GM18858 (cell line): ENCODE data around the gene H2AZ2.
A peak's percentile ranks its signal among the peaks of the same experiment; 100 is the strongest.
"Not testable (repeated sequence)": the region's sequence is repeated elsewhere in the genome, so short reads cannot be mapped to it uniquely, and the experiment has no call there.

Experiments used
- ATAC-seq: cut with Tn5 transposase; IDR thresholded peaks from one replicate; pipeline ENCODE4 v1.9.1; 2021; ENCODE audit not compliant: unreplicated experiment

Gene H2AZ2

DNA sequence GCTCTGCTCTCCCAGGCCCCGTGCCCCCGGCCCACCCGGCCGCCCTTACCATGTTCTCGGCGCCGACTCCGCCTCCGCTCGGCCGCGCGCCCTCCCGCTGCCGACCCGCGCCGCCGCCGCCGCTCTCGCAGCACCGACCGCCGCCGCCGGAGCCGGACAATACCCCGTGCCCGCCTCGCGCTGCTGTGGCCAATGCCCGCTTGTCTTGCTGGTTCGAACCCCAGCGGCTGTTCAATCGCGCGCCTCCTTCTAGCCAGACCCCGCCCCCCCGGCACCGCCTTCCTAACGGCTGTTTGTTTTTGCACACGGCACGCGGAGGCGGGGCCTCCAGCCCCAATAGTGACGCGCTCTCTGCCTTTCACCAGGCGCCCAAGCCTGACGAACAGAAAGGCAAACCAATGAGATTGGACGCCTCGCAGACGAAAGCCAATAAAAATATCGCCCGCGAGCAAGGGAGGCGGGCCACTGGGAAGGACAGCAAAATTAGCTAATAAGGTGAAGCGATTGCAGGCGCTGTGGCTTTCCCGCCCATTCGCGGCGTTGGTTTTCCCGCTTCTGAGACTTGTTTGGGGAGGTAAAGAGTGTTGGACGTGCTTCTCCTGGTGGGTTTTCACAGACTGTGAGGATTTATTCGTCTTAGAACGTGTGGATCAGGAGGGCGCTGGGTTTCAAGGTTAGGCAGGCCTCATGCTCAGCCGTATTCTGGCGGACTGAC, at the start of gene H2AZ2:
TSS of gene H2AZ2 (minus strand) at position 168 of the 715 bp plus-strand sequence. CDS start at position 52, 116 bp downstream.
- peak; percentile 78 for ATAC-seq

DNA sequence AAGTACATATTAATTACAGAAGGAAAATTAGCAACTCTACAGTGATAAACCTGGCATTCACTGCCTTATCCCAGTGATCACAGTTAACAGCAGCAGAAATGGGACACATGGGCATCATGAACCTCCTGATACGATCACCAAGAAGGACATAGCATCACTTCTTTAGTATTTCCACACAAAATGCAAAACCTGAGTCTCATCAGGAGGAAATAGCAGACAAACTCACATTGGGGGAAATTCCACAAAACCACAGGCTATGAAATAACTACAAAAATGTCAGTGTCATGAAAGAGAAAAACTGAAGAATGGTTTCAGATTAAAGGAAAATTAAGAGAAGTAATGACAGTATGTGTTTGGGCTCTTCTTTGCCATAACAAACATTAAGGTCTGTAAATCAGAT, 49.4 kb upstream of the H2AZ2 start:
- ATAC-seq: no peak

DNA sequence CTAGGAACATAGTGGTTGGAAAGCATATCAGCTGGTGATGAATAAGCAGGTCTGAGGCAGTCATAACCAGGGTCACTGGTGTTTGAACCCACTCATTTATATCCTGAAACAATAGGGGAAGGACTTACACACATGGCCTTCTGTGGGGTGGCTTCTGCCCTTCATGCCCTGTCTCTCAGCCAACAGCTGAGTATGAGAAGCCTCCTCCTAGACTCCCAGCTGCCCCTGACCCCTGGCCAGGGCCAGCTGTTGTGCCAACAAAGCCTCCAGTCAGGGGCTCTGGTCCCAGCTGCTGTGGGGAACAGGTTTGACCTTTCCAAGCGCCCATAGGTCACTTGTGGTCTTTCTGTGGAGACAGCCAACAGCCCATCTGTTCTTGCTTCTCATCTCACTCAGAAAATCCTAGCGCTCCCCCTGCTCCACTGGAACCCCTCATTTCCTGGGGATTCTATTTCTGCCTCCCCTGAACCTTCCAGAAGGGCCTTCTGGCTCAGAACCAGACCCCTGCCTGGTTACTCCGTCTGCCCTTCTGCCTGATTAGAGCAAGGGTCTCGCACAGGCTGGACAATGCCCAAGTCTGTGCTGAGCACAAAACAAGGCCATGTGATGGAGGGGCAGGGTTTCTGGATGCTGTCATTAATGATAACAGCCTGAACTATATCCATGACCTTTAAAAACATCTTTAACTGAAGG, 47.1 kb upstream of the H2AZ2 start:
- no peak for ATAC-seq

DNA sequence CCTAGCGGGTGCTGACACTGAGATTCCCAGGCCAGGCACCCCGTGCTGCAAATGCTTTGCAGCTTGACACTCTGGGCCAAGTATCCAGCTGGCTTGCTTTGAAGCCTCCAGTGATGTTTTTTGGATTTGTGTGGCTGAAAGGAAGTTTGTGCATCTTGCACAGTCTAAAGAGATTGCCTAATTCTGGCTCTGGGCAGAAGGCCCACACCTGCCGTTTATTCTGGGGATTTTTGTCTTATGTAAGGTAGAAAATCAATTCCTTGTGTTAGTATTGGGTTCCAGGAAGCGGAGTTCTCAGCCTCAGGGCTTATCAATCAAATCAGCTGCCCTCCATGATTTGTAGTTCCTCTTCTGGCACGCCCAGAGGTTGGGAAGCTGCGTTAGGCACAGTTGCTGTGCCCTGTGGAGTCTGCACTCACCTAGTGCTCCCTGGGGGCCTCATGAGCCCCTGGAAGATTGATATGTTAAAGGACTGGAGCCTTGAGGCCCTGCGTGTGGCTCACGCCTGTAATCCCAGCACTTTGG, 45.9 kb upstream of the H2AZ2 start:
- no peak for ATAC-seq

DNA sequence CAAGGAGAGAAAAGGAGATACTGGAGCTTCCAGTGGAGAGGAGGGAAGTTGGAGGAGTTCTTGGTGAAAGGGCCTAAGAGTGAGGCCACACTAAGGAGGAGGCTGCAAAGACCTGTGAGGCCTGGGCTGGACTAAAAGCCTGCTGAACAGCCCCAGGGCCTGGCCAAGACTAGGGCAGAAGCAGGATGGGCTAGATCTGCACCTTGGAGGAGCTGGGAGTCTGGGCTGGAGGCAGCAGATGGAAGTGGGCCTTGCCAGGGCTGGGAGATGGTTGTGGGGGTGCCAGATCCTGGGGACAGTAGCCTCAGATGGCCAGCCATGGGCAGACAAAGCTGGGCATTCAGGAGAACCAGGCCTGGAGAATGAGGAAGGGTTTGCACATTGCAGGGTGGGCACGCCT, 43.9 kb upstream of the H2AZ2 start:
- ATAC-seq: no peak

DNA sequence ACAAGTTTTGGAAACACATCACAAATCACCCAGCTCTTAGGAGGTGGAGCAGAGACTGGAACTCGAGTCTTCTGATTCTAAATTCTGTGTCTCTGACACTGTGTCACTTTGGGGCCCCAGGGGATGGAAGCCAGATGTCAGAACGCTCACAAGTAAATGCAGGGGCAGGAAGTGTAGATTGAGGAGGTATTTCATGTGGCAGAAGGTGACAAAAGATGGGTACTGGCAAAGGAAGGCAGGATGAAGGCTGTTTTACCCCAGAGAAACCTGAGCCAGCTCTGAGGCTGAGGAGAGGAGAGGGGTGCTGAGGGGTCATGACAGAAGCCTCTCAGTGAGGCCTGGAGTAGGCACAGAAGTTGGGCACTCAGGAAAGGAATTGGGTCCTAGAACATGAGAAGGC, 43.5 kb upstream of the H2AZ2 start:
- ATAC-seq: no peak

DNA sequence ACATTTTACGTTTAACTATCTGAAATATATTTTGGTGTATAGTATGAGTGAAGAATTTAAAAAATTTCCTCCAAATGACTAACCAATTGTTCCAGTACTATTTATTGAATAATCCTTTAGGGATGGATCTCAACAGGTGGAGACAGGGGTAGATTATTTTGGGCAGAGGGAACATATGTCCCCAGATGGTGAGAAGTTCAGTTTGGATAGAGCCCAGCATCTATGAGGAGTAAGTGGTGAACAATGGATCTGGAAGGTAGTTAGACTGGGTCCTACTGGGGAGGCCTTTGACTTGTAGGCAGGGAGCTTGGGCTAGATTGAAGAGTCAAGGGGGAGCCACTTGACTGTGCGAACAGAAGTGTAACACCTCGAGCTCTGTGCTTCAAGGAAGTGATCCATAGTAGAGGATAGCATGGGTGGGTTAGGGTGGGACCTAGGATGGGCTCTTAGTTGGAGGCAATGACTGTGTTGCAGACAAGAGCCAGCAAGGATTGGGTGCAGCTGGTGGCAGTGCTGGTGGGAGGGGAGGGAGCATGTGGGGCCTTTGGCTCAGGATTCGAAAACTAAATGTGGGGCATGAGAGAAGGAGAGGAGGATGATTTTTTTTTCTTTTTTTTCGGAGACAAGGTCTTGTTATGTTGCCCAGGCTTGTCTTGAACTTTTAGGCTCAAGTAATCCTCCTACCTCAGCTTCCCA, 41.3 kb upstream of the H2AZ2 start:
- no peak for ATAC-seq

DNA sequence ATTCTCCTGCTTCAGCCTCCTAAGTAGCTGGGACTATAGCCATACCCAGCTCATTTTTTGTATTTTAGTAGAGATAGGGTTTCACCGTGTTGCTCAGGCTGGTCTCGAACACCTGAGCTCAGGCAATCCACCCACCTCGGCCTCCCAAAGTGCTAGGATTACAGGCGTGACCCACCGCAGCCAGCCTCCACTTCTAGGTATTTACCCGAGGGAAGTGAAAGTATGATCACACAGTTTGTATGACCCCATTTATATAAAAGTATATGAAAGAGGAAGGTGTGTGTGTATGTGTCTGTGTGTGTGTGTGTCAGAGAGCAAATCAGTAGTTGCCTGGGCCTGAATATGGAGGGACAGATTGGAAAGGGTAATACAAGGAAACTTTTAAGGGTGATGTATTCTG, 39.4 kb upstream of the H2AZ2 start:
- ATAC-seq: no peak

DNA sequence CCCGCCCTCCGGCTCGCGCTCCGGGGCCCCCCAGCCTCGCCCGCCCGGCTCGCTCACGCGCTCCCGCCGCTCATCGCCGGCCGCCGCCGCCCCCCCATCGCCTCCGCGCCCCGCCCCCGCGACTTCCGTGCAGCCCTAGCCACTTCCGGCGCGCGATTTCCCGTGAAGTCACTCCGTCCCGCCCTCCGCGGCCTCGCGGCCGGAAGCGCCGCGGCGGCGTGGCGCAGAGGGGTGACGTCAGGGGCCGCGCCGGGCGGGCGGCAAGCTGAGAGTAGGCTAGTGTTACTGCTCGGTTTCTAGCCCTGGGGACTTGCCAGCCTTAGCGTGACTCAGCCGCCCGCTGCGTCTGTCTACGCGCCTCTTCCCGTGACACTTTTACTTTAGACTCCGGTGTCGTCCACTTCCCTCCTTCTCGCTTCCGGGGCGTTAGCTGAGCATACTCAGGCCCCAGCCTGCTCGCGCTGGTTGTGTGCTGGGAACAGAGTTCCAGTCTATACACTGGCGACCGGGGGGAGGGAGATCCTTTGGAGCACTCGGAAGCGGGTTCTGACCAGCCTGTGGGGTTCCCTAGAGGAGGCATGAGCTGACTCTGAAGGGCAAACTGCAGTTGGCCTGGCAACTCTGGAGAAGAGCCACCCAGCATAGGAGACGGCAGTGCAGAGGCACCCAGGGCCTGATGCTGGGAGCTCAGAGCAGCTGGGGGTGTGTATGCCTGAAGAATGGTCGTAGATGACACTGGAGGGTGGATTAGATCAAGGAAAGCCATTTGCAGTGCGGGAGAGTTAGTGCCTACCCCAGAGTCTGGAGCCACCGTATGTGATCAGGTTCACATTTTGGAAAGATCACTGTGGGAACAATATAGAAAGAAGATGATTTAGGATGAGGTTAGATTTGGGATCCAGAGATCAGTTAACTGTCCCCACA, 37.8 kb upstream of the H2AZ2 start, which contains the start of gene PURB:
TSS of gene PURB (minus strand) at position 137 of the 924 bp plus-strand sequence. CDS start 182 bp downstream, outside the sequence.
- ATAC-seq: peak; percentile 84

DNA sequence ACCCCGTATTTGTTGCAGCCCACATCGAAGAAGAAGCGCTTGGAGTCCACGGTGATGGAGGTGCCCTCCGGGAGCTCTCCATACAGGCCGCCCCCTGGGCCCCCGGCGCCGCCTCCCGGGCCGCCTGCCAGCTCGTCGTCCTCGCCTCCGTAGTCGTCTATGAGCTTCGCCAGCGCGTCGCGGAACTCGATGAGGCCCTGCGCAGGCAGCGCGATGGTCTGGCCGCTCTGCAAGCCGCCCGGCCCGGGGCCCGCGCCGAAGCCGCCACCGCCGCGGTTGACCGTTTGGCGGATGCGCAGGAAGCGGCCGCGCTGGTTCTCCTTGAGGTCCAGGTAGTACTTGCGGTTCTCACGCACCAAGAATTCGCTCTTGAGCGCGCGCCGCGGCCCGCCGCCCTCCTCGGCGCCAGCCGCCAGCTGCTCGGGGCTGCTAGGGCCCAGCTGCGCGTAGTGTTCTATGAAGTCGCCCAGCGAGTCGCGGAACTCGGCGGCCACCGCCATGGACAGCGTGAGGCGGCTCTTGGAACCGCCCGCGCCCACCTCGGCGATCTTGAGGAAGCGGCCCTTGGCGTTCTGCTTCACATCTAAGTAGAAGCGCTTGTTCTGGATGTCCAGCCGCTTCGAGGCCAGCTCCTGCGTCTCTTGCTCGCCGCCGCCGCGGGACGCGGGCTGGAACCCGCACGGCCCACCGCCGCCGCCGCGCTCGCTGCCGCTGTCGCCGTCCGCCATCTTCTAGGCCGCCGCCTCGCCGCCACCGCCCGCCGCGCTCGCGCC, 36.9 kb upstream of the H2AZ2 start:
- no peak for ATAC-seq

DNA sequence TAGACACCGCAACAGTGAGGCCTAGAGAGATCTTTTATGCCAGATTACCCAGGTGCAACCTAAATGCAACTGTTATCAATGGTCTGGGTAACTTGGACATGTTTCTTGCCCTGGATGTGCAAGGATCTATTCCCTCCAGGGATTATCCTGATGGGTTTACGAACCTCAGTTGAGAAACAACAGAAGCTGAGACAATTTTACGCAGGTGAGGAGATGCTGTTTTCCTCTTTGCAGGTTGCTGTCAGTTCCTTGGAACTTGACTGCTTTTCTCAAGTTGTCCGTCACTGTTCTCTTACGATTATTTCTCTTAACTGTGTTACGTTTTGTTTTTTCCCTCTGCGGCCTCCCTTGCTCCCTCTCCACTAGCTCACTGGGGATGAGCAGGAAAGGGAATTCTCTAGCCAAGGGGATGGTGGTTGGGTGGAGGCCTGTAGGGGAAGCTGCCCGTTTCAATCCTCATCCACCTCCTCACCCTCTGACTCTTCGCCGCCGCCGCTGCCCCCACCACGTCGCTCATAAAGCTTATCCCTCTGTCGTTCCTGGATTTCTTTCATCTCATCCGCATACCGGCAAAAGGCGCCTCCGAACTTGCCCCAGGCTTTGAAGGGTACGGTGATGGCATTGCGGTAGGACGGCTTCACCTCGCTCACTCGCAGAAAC, 36.2 kb upstream of the H2AZ2 start:
- ATAC-seq: no peak

DNA sequence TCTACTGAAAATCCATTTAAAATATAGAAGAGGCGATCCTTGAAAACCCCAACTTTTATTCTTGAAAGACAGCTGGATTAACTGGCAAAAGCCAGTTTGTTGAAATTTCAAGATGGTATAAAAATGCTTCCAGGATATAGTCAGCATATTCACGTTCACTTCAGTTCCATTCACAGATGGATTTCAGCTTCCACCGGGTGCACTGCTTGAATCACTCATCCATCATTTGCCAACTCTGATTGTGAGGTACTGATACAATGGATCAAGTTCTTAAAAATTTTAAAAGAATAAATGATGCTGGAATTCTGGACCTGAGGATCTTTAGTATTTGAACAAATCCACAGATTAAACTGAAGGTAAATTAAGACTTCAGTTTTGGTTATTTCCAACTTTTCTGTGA, 35.0 kb upstream of the H2AZ2 start:
- ATAC-seq: no peak

DNA sequence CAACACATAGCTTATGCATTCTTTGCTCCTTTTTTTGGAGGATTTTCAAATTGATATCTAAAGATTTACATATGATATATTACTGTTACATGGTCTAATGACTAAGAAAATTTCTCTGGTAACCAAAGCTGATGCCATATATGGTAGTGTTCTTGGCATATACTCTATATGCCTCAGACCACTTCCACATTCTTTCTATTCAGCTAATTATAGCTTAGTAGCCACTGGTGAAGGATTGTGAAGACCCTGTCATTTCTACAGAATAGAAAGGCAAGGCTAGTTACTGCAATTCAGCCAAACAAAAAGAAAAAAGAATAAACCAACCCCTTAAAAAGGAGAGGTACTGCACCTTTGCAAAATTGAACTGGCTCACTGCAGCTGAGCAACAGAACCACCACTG, 33.7 kb upstream of the H2AZ2 start:
- ATAC-seq: no peak

DNA sequence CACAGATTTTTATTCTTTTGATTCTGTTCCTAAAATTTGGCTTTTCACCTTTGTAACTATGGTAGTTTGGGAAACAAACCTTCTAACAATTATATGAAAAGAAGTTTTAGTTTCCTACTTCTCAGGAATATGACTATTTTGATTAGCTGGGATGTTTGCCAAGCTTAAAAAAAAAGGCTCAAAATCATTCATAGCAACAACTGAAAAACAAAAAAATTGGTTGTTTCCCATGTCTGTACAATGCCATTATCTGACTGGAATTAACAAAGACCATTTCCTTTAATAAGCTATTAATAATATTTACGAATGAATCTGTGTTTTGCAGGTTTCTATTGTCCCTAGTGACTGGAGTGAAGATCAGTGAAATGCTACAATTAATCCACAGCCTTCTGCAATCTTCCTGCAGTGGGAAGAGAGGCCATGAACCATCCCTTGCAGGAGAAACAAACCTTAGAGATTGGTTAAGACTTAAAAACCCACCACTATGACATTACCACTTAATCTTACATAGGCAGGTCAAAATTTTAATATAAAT, 33.2 kb upstream of the H2AZ2 start:
- ATAC-seq: no peak

DNA sequence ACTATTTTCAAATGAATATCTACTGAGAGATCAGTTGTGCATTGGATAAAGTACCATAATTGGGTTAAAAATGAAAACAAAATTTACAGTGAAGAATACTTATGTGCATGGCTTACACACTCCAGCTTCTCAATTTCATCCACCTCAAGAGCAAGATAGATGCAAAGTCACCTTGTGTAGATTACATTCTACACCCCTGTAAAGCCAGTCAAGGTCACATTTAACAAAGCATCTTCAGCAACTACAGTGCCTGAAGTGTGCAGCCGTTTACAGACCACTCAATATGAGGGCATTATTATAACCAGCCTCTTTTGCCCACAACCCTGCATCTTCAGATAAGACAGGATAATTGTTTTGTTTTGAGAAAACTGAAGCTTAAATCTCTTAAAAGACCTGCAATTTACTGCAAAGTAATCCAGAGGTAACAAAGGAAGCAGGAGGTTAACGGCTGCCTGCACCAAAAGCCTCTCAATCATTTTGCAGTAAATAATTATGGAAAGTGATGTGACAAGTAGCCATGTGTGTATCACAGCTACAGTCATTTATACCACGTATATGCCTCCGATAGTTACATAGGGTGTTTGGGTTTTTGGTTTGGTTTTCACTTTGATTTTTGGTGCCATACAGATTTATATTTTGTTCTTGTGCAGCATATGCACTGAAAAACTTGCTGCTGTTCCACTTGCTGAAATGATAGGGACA, 32.6 kb upstream of the H2AZ2 start:
- no peak for ATAC-seq

DNA sequence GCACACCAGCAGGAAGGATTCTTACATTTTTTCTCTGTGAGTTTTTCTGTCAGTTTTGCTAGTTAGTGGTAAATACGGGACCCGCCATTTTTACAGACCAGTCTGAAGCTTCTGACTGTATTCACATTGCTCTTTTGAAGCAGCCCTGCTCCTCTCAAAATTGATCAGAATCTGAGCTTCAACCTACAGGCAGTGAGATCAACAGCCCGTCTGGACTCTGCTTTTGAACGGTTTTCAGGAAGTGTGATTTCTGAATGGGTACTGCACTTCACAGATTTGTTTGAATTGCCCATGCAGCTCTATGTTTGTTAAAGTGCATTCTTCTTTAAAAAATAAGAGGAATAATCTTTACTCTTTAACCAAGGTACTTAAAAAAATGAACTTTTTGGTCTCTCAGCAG, 28.5 kb upstream of the H2AZ2 start:
- ATAC-seq: no peak

DNA sequence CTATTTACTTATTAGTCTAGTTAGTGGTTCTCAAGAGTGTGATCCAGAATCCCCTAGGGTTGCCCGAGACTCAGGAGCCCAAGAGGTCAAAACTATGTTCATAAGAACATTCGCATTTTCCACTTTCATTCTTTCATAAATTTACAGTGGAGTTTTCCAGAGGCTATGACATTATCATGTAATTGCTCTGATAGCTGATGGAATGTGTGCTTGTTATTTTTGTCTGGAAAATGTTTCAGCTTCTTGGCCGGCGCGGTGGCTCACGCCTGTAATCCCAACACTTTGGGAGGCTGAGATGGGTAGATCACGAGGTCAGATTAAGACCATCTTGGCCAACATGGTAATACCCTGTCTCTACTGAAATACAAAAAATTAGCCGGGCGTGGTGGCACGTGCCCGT, 27.4 kb upstream of the H2AZ2 start:
- ATAC-seq: no peak

DNA sequence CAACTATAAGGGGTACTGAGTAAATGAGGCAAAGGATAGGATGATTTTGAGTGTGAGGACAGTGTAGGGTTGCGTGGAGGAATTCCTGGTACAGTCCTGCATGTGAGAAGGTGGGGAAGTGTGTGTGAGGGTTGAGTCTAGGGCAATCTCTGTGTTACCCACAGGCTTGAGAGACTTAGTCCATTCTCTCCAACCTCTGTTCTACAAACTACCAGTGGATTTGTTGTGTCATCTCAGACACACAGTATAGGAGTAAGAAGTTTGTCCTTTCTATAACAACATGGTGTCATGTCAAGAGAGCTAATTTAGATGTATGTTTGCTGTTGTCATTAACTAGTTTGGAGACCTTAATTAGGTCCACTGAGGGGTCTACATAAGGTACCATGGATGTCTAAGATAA, 24.9 kb upstream of the H2AZ2 start:
- no peak for ATAC-seq

DNA sequence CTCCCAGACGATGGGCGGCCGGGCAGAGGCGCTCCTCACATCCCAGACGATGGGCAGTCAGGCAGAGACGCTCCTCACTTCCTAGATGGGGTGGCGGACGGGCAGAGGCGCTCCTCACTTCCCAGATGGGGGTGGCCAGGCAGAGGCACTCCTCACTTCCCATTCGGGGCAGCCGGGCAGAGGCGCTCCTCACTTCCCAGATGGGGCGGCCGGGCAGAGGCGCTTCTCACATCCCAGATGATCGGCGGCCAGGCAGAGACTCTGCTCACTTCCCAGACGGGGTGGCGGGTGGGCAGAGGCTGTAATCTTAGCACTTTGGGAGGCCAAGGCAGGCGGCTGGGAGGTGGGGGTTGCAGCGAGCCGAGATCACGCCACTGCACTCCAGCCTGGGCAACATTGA, 24.0 kb upstream of the H2AZ2 start:
- not testable (repeated sequence) for ATAC-seq
